Measurements from ENCODE around the gene PNMA1. TPM values are rescaled to one million over a fixed set of nuclear protein-coding genes. Genes with fewer than 3 reads are reported as not detected.
"Not testable (repeated sequence)": the region's sequence is repeated elsewhere in the genome, so short reads cannot be mapped to it uniquely, and the experiment has no call there.

Gene PNMA1
- total RNA-seq, 6 experiments from 2014 or later: 51.1 to 60.9 (median 53.2) TPM

- no peak for TF ChIP-seq CTCF (IDR thresholded peaks at IDR 0.05)
- DNase-seq: no peak
- Mint-ChIP-seq H3K4me1 (ENCODE audit: low read depth) (peaks cover 29% of the 10 kb centered on the region), H3K36me3 (ENCODE audit: low read depth) (peaks cover 11% of the 10 kb centered on the region), H3K9me3 (no peaks in the 10 kb centered on the region), H3K4me3 (peak overlapping the region; percentile 12; the same call in 1 of the 2 replicates), H3K27me3 (ENCODE audit: insufficient read depth) (peaks cover 10% of the 10 kb centered on the region), H3K27ac (no peak overlapping the region)
Observed at GRCh38 chr14:73709904-73710469, 4.2 kb downstream of the PNMA1 start.

- H3K27ac Mint-ChIP-seq; DNase-seq; H3K9me3 Mint-ChIP-seq; H3K4me3 Mint-ChIP-seq; H3K27me3 Mint-ChIP-seq (ENCODE audit: insufficient read depth): not testable (repeated sequence)
- Mint-ChIP-seq H3K4me1 (ENCODE audit: low read depth) (peaks cover 22% of the 10 kb centered on the region), H3K36me3 (ENCODE audit: low read depth) (peaks cover 11% of the 10 kb centered on the region)
Observed at GRCh38 chr14:73708076-73708475, 6.1 kb downstream of the PNMA1 start.

- no peak for TF ChIP-seq CTCF (IDR thresholded peaks at IDR 0.05)
- no peaks in the 10 kb centered on the region for H3K9me3 Mint-ChIP-seq
- H3K27ac Mint-ChIP-seq: no peak overlapping the region
- H3K4me3 Mint-ChIP-seq: no peak overlapping the region
- H3K36me3 Mint-ChIP-seq (ENCODE audit: low read depth): peaks cover 4% of the 10 kb centered on the region
- DNase-seq: no peak
- no peaks in the 10 kb centered on the region; the same call in 1 of the 2 replicates for H3K27me3 Mint-ChIP-seq (ENCODE audit: insufficient read depth)
- peaks cover 24% of the 10 kb centered on the region for H3K4me1 Mint-ChIP-seq (ENCODE audit: low read depth)
Observed at GRCh38 chr14:73700325-73700724, 13.9 kb downstream of the PNMA1 start.

- peak overlapping the region; percentile 33 for H3K4me3 Mint-ChIP-seq
- no peak for TF ChIP-seq CTCF (IDR thresholded peaks at IDR 0.05)
- peaks cover 24% of the 10 kb centered on the region for H3K4me1 Mint-ChIP-seq (ENCODE audit: low read depth)
- peaks cover 14% of the 10 kb centered on the region for H3K36me3 Mint-ChIP-seq (ENCODE audit: low read depth)
- no peaks in the 10 kb centered on the region for H3K9me3 Mint-ChIP-seq
- H3K27me3 Mint-ChIP-seq (ENCODE audit: insufficient read depth): no peaks in the 10 kb centered on the region
- peak; percentile 84 for DNase-seq
- peak overlapping the region; percentile 79 for H3K27ac Mint-ChIP-seq
Observed at GRCh38 chr14:73696466-73697400, 17.5 kb downstream of the PNMA1 start.

GRCh38 chr14:73695997-73696396 is 18.2 kb downstream of the PNMA1 start:
- no peak for TF ChIP-seq CTCF (IDR thresholded peaks at IDR 0.05)
- H3K36me3 Mint-ChIP-seq (ENCODE audit: low read depth): peaks cover 14% of the 10 kb centered on the region
- no peaks in the 10 kb centered on the region for H3K27me3 Mint-ChIP-seq (ENCODE audit: insufficient read depth)
- DNase-seq: no peak
- no peaks in the 10 kb centered on the region for H3K9me3 Mint-ChIP-seq
- 0 out of 2 replicates have a peak overlapping the region, but pooled peaks have one; percentile 29 for H3K4me3 Mint-ChIP-seq
- peak overlapping the region; percentile 79; the same call in 1 of the 2 replicates for H3K27ac Mint-ChIP-seq
- H3K4me1 Mint-ChIP-seq (ENCODE audit: low read depth): peaks cover 24% of the 10 kb centered on the region

GRCh38 chr14:73695082-73695481 is 19.1 kb downstream of the PNMA1 start:
- H3K27me3 Mint-ChIP-seq (ENCODE audit: insufficient read depth): no peaks in the 10 kb centered on the region
- H3K36me3 Mint-ChIP-seq (ENCODE audit: low read depth): peaks cover 14% of the 10 kb centered on the region
- no peak overlapping the region for H3K27ac Mint-ChIP-seq
- TF ChIP-seq CTCF (IDR thresholded peaks at IDR 0.05): no peak
- H3K9me3 Mint-ChIP-seq: no peaks in the 10 kb centered on the region
- no peak overlapping the region for H3K4me3 Mint-ChIP-seq
- DNase-seq: no peak
- peaks cover 24% of the 10 kb centered on the region for H3K4me1 Mint-ChIP-seq (ENCODE audit: low read depth)
